MM.1S (cell line): Measurements from ENCODE around the gene TTLL11.

Experiments used
- DNase-seq: peaks from one replicate; pipeline ENCODE4 v3.0.0-alpha.2; 2015
- H2AFZ ChIP-seq: fragments of 300-600 bp; sonication (generic); 2 replicates; pipeline ENCODE4 v1.6.0; 2016; ENCODE audit warnings: antibody characterized with exemption, low read length
- H3F3A ChIP-seq: fragments of 300-600 bp; sonication (generic); 2 replicates; pipeline ENCODE4 v1.6.1; 2016; ENCODE audit warnings: mild to moderate bottlenecking, antibody characterized with exemption, low read length, moderate library complexity, mixed read lengths; ENCODE audit not compliant: insufficient read depth
- H3K27ac ChIP-seq: fragments of 300-600 bp; sonication (generic); 2 replicates; pipeline ENCODE4 v1.5.1; 2016; ENCODE audit warnings: mild to moderate bottlenecking, low read length
- H3K27me3 ChIP-seq: fragments of 300-600 bp; sonication (generic); replicated peaks from 2 replicates; pipeline ENCODE4 v1.6.0; 2016; ENCODE audit warnings: low read length; ENCODE audit not compliant: insufficient read depth
- H3K36me3 ChIP-seq: fragments of 300-600 bp; sonication (generic); replicated peaks from 2 replicates; pipeline ENCODE4 v1.6.1; 2016; ENCODE audit warnings: mild to moderate bottlenecking, low read length, mixed read lengths; ENCODE audit not compliant: insufficient read depth
- H3K4me1 ChIP-seq: fragments of 300-600 bp; sonication (generic); 2 replicates; pipeline ENCODE4 v1.6.1; 2016; ENCODE audit warnings: low read length, mixed read lengths
- H3K4me2 ChIP-seq: fragments of 300-600 bp; sonication (generic); 2 replicates; pipeline ENCODE4 v1.6.0; 2016; ENCODE audit warnings: low read depth, low read length
- H3K4me3 ChIP-seq: fragments of 300-600 bp; sonication (generic); 2 replicates; pipeline ENCODE4 v1.5.1; 2016; ENCODE audit warnings: low read length, mixed read lengths
- H3K79me2 ChIP-seq: fragments of 300-600 bp; sonication (generic); 2 replicates; pipeline ENCODE4 v1.6.1; 2016; ENCODE audit warnings: mixed run types, low read length, mixed read lengths
- H3K9ac ChIP-seq: fragments of 300-600 bp; sonication (generic); 2 replicates; pipeline ENCODE4 v1.6.1; 2016; ENCODE audit warnings: low read length, mixed read lengths
- H3K9me2 ChIP-seq: fragments of 300-600 bp; sonication (generic); replicated peaks from 2 replicates; pipeline ENCODE4 v1.6.1; 2016; ENCODE audit warnings: mild to moderate bottlenecking, low read length, mixed read lengths; ENCODE audit not compliant: insufficient read depth
- H3K9me3 ChIP-seq: fragments of 300-600 bp; sonication (generic); replicated peaks from 2 replicates; pipeline ENCODE4 v1.6.1; 2016; ENCODE audit warnings: mild to moderate bottlenecking, low read length, mixed read lengths; ENCODE audit not compliant: insufficient read depth
- H4K20me1 ChIP-seq: fragments of 300-600 bp; sonication (generic); 2 replicates; pipeline ENCODE4 v1.6.1; 2016; ENCODE audit warnings: mild to moderate bottlenecking, low read length, moderate library complexity, mixed read lengths; ENCODE audit not compliant: insufficient read depth
- EZH2 ChIP-seq: fragments of 300-600 bp; sonication (generic); optimal IDR thresholded peaks from 2 replicates; pipeline ENCODE3; 2017; ENCODE audit warnings: low read depth, mild to moderate bottlenecking, antibody characterized with exemption, low read length, mixed read lengths
- EZH2phosphoT487 ChIP-seq: fragments of 300-600 bp; sonication (generic); IDR thresholded peaks from 2 replicates; pipeline ENCODE4 v1.6.1; 2018; ENCODE audit warnings: antibody characterized with exemption, low read length
- TF ChIP-seq, protein P1 (sequence below): fragments of 300-600 bp; sonication (generic); IDR thresholded peaks from 2 replicates; pipeline ENCODE4 v1.5.1; 2016; ENCODE audit warnings: antibody characterized with exemption, low read length, mixed read lengths

Gene TTLL11

DNA sequence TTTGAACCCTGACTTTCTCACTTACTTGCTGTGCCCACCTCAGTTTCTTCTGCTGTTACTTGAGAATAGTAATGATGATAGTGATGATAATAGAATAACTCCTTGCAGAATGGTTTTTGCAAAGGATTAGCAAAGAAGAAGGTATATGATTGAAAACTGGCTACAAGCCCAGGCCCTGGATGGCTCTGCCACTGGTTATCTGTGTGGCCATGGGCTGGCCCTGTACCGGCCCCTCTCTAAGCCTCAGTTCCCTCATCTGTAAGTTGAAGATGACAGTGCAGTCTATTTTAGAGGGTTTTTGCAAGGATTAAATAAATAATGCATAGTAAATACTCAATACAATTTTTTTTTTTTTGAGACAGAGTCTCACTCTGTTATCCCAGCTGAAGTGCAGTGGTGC, 6.2 kb downstream of the TTLL11 start:
- no peak for TF ChIP-seq EZH2
- TF ChIP-seq EZH2phosphoT487 = no peak
- TF ChIP-seq, protein P1, sequence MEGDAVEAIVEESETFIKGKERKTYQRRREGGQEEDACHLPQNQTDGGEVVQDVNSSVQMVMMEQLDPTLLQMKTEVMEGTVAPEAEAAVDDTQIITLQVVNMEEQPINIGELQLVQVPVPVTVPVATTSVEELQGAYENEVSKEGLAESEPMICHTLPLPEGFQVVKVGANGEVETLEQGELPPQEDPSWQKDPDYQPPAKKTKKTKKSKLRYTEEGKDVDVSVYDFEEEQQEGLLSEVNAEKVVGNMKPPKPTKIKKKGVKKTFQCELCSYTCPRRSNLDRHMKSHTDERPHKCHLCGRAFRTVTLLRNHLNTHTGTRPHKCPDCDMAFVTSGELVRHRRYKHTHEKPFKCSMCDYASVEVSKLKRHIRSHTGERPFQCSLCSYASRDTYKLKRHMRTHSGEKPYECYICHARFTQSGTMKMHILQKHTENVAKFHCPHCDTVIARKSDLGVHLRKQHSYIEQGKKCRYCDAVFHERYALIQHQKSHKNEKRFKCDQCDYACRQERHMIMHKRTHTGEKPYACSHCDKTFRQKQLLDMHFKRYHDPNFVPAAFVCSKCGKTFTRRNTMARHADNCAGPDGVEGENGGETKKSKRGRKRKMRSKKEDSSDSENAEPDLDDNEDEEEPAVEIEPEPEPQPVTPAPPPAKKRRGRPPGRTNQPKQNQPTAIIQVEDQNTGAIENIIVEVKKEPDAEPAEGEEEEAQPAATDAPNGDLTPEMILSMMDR = no peak
- Histone ChIP-seq H2AFZ (no peak overlapping the region), H3K79me2 (peaks cover 53% of the 10 kb centered on the region), H3K36me3 (no peaks in the 10 kb centered on the region), H3K4me2 (no peak overlapping the region), H3K9me2 (no peaks in the 10 kb centered on the region), H4K20me1 (no peaks in the 10 kb centered on the region), H3K9ac (no peak overlapping the region), H3K27me3 (no peaks in the 10 kb centered on the region), H3K4me1 (peaks cover 4% of the 10 kb centered on the region; the same call in 1 of the 2 replicates), H3K9me3 (no peaks in the 10 kb centered on the region), H3F3A (no peaks in the 10 kb centered on the region), H3K4me3 (no peak overlapping the region), H3K27ac (no peak overlapping the region)
- no peak for DNase-seq

DNA sequence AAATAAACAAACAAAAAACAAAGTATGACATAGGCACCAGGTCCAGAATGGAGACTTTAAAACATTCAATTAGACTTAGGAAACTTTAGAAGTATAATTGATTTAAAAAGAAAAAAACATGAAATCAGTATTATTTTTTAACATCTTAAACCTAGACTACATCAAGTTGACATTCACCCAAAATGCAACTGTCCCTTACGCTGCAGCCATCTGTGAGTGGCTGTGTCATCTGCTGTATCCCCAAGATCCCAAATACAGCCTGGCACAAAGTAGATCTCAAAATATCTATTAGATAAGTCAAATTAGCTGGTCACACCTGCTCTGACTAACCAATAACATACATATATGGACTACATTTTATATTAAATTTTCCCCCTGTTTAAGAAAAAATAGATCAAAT, 7.8 kb downstream of the TTLL11 start:
- H3K27me3 ChIP-seq = no peaks in the 10 kb centered on the region
- no peaks in the 10 kb centered on the region for H4K20me1 ChIP-seq
- no peak overlapping the region for H3K4me2 ChIP-seq
- no peaks in the 10 kb centered on the region for H3K9me2 ChIP-seq
- H3K36me3 ChIP-seq = no peaks in the 10 kb centered on the region
- peaks cover 47% of the 10 kb centered on the region for H3K79me2 ChIP-seq
- no peaks in the 10 kb centered on the region for H3K9me3 ChIP-seq
- no peak overlapping the region for H3K4me3 ChIP-seq
- no peak for DNase-seq
- no peak overlapping the region for H3K27ac ChIP-seq
- no peak overlapping the region for H3K9ac ChIP-seq
- no peaks in the 10 kb centered on the region for H3F3A ChIP-seq
- H3K4me1 ChIP-seq = no peaks in the 10 kb centered on the region
- TF ChIP-seq EZH2phosphoT487 (no peak), EZH2 (no peak)
- TF ChIP-seq, protein P1 = no peak
- no peak overlapping the region for H2AFZ ChIP-seq

DNA sequence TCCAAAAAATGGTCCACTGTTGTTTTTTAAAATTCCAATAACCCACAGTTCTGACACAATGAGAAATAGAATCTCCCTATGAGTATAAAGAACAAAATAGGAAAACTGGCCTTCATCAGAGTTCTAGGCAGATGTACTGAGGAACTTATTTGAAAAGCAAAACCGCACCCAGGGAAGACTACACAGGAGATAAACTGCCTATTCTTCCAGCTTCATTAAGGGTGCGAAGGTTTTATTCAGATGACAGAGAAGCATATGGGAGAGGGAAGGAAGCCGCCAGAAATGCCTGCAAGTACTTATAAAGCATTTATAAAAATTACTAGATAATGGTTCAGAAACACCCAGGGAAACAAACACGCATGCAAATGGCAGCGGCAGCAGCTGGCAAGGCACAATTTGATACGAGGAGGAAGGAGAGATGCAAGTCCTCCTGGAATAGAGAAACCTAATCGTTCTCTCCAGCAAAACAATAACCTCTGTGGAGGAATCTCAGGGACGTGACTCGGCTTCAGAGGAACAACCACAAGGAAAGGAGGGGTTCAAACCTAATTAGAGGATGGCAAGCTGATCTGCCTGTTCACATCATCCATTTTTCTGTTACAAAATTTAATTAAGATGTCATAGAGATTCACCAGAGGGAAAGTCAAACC, 9.0 kb downstream of the TTLL11 start:
- TF ChIP-seq, protein P1 = no peak
- no peak for TF ChIP-seq EZH2phosphoT487
- TF ChIP-seq EZH2 = no peak
- H3K4me2 ChIP-seq = no peak overlapping the region
- H3K9me2 ChIP-seq = no peaks in the 10 kb centered on the region
- no peaks in the 10 kb centered on the region for H4K20me1 ChIP-seq
- no peak for DNase-seq
- no peak overlapping the region for H3K27ac ChIP-seq
- H3K4me3 ChIP-seq = no peak overlapping the region
- no peaks in the 10 kb centered on the region for H3K36me3 ChIP-seq
- H3K79me2 ChIP-seq = peaks cover 42% of the 10 kb centered on the region
- H2AFZ ChIP-seq = no peak overlapping the region
- H3K9me3 ChIP-seq = no peaks in the 10 kb centered on the region
- H3K27me3 ChIP-seq = no peaks in the 10 kb centered on the region
- H3K4me1 ChIP-seq = no peaks in the 10 kb centered on the region
- H3K9ac ChIP-seq = no peak overlapping the region
- no peaks in the 10 kb centered on the region for H3F3A ChIP-seq
